HG02981 (cell line): ENCODE results near the gene PRTFDC1.

Source experiments
- ATAC-seq: cut with Tn5 transposase; IDR thresholded peaks from one replicate; pipeline ENCODE4 v1.9.1; 2021; ENCODE audit warnings: mild to moderate bottlenecking, moderate library complexity; ENCODE audit not compliant: unreplicated experiment

The PRTFDC1 gene

GRCh38 chr10:24908793-24909423, 43.5 kb downstream of the PRTFDC1 start:
- no peak for ATAC-seq

- ATAC-seq = no peak
Observed at GRCh38 chr10:24907956-24908355, 44.5 kb downstream of the PRTFDC1 start.

GRCh38 chr10:24906372-24906771, 46.0 kb downstream of the PRTFDC1 start:
- ATAC-seq = no peak

DNA sequence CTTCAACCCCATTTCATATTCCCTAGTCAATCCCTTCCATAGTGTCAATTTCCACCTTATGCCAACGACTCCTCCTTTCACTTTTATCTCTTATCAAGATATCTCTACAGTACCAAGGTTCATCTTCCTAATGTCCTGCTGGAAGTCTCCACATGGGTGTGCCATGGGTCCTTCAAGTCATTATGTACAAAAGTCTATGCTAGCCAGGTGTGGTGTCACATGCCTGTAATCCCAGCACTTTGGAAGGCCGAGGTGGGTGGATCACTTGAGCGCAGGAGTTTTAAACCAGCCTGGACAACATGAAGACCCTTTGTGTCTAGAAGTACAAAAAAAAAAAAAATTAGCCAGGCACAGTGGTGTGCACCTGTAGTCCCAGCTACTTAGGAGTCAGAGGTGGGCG, 47.6 kb downstream of the PRTFDC1 start:
- no peak for ATAC-seq

- no peak for ATAC-seq
Observed at GRCh38 chr10:24902400-24902728, 50.0 kb downstream of the PRTFDC1 start.

DNA sequence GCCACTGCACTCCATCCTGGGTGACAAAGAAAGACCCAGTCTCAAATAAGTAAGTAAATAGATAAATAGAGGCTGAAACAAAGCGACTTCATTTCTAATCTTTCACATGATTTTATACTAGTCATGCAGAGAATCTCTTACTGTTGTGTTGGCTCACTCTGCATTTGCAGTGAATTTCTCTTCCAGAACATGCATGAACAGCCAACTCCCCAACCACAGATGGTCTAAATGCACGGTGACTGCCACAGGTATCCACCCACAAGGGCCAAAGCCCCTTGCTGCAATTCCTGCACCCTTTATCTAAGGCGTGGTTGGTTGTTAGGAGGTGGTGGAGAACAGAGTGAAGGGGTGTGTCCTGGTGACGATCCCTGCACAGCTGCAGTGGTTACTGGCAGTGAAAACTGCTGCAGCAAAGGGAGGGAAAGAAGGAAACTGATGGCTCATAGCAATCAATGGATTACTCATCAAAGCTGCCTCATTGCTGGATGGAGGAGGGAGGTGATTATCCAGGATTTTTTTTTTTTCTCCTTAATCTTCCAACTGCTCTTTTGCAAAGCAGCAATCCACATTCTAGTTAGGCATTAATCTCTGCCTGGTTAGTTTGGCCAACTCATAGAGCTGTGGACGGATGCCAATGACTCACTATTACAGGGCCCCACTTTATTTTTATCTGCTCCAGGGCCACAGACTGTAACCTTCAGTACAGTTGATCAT, 50.6 kb downstream of the PRTFDC1 start:
- ATAC-seq = peak; percentile 50

DNA sequence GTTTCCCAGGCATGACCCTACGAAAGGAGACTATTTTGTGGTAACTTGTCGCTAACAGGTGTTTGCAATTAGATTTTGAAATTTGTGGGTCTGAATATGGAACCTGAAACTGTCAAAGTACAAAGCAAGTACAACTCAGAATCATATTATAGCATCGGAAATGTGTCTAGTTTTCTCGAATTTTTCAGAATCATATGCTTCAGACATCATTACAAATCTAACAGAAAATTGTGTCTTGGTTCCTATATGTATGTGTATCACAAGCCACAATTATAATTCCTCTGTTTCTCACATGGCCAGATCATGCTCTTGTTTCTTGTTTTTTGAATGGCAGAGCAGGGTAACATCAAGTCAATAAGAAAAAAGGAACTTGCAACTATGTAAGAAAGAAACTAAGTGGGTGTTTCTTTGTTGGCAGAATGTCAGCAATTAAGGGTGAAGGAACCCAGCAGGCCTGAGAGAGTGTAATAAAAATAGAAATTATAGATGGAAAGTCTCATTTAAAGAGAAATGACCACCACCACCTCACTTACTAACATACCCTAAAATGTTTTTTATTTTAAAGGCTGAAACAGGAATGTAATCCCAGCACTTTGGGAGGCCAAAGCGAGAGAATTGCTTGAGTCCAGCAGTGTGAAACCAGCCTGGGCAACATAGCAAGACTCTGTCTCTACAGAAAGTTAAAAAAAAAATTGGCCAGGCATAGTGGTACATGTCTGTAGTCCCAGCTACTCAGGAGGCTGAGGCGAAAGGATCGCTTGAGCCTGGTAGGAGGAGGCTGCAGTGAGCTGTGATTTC, 51.3 kb downstream of the PRTFDC1 start:
- ATAC-seq = peak; percentile 64

- no peak for ATAC-seq
Observed at GRCh38 chr10:24899571-24899970, 52.8 kb downstream of the PRTFDC1 start.

GRCh38 chr10:24898501-24898900, 53.9 kb downstream of the PRTFDC1 start:
- ATAC-seq = no peak

GRCh38 chr10:24897326-24897926, 55.0 kb downstream of the PRTFDC1 start:
- no peak for ATAC-seq

GRCh38 chr10:24894728-24895127, 57.7 kb downstream of the PRTFDC1 start:
- no peak for ATAC-seq

DNA sequence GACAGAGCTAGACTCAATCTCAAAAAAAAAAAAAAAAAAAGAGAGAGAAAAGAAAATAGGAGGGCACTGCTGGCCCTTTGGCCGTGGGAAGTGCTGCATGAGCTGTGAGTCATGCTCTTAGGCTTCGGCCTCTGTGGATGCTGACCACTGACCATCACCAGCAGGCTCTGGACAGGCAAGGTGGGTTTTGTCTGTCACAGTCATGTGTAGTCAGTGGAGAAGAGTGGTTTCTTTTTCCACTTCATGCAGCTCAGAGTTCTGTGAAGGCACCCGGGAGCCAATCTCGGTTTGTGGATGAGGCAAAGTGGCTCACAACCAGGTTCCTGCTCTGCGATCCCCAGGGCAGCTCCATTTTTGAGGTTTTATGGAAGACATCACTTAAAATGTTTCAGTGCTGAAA, 58.1 kb downstream of the PRTFDC1 start:
- no peak for ATAC-seq

- ATAC-seq = no peak
Observed at GRCh38 chr10:24893127-24893526, 59.3 kb downstream of the PRTFDC1 start.

- ATAC-seq = no peak
Observed at GRCh38 chr10:24891823-24892222, 60.6 kb downstream of the PRTFDC1 start.

GRCh38 chr10:24889639-24890038, 62.8 kb downstream of the PRTFDC1 start:
- ATAC-seq = no peak

DNA sequence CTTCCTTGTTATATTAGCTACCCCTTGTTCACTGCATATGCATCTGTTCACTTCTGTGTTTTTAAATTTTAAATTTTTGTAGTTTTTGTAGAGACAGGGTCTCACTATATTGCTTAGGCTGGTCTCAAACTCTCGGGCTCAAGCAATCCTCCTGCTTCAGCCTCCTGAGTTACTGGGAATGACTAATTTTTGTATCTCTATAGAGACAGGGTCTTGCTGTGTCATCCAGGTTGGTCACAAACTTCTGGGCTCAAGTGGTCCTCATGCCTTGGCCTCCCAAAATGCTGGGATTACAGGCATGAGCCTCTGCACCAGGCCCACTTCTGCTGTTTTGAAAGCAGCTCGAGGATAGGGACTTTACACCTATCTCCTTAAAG, 64.6 kb downstream of the PRTFDC1 start:
- ATAC-seq = peak; percentile 13

DNA sequence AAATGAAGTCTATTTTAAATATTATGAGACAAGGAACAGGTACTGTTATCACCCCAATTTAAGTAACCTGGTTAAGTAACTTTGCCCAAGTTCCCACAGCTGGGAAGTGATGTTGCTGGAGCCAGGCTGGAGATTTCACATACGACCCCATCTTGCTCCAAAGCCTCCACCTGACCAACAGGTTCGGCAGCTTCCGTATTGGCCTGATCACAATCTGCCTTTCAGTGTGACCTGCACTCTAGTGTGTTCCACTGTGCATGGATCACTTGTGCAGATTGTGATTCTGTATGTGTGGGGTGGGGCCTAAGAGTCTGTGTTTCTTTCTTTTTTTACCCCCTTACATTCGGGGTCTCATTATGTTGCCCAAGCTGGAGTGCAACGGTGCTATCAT, 66.1 kb downstream of the PRTFDC1 start:
- ATAC-seq = no peak

DNA sequence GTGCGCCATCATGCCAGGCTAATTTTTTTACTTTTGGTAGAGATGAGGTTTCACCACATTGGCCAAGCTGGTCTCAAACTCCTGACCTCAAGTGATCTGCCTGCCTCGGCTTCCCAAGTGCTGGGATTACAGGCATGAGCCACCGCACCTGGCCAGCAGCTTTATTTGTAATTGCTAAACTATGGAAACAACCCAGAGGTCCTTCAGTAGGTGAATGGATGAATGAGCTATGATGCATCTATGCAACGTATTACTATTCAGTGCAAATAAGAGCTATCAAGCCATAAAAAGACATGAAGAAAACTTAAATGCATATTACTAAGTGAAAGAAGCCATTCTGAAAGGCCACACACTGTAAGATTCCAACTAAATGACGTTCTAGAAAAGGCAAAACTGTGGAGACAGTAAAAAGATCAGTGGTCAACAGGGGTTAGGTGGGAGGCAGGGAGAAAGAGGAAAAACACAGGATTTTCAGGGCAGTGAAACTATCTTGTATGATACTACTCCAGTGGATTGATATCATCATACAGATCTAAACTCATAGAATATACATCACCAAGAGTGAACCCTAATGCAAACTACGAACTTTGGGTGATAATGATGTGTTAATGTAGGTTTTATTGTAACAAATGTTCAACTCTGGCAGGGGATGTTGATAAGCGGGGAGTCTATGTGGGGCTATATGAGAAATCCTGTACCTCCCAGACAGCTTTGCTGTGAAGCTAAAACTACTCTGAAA, 66.7 kb downstream of the PRTFDC1 start:
- ATAC-seq = no peak

GRCh38 chr10:24884793-24885192, 67.6 kb downstream of the PRTFDC1 start:
- ATAC-seq = no peak

- no peak for ATAC-seq
Observed at GRCh38 chr10:24884316-24884715, 68.1 kb downstream of the PRTFDC1 start.

DNA sequence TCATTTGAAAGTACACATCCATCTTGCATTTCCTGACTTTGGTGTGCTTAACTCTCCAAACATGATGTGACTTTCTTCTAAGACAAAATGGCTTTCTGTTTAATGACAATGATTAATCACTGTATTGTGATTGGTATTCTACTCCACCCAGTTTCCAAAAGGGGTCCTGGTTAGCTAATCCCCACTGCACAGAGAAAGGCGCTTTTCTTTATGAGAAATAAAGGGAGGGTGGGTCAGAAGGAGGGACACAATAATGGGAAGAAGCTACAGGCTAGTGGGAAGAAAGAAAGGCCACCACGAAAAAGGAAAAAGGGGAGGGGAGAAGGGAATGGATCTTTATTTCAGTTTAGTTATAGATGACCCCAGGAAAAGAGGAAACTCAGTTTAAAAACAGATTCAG, 69.2 kb downstream of the PRTFDC1 start:
- no peak for ATAC-seq
